NCI-H1930 (cell line): ENCODE measurements around the gene E2F6.
A peak's percentile ranks its signal among the peaks of the same experiment; 100 is the strongest.

ENCODE experiments used
- DNase-seq, 2 experiments: peaks; one replicate each; lab custom pipeline; 2025; lab: John Stamatoyannopoulos, UW

The E2F6 gene

GRCh38 chr2:11493282-11493681 is 27.3 kb upstream of the E2F6 start:
- DNase-seq, result no peak

GRCh38 chr2:11492720-11493119 is 26.8 kb upstream of the E2F6 start:
- no peak for DNase-seq

- DNase-seq, result no peak
Observed at GRCh38 chr2:11492244-11492643, 26.3 kb upstream of the E2F6 start.

- DNase-seq, result no peak
Observed at GRCh38 chr2:11491348-11491933, 25.5 kb upstream of the E2F6 start.

- no peak for DNase-seq
Observed at GRCh38 chr2:11490194-11490593, 24.2 kb upstream of the E2F6 start.

GRCh38 chr2:11488809-11489208 is 22.8 kb upstream of the E2F6 start:
- DNase-seq, result no peak

- no peak for DNase-seq
Observed at GRCh38 chr2:11483806-11484617, 18.1 kb upstream of the E2F6 start.

- DNase-seq, result peak; percentile 30 to 55
Observed at GRCh38 chr2:11482473-11483035, 16.6 kb upstream of the E2F6 start.

GRCh38 chr2:11481789-11482472 is 16.0 kb upstream of the E2F6 start:
- no peak for DNase-seq

GRCh38 chr2:11481426-11481788 is 15.4 kb upstream of the E2F6 start:
- no peak for DNase-seq

- DNase-seq, result no peak
Observed at GRCh38 chr2:11480859-11481258, 14.9 kb upstream of the E2F6 start.

- no peak for DNase-seq
Observed at GRCh38 chr2:11480406-11480805, 14.4 kb upstream of the E2F6 start.

GRCh38 chr2:11478899-11479605 is 13.1 kb upstream of the E2F6 start:
- DNase-seq, result no peak

GRCh38 chr2:11477994-11478393 is 12.0 kb upstream of the E2F6 start:
- peak; percentile 76 to 83 for DNase-seq

- DNase-seq, result no peak
Observed at GRCh38 chr2:11473659-11474433, 7.9 kb upstream of the E2F6 start.

- no peak for DNase-seq
Observed at GRCh38 chr2:11467749-11468148, 1.8 kb upstream of the E2F6 start.

- DNase-seq, result no peak
Observed at GRCh38 chr2:11467129-11467649, 1.2 kb upstream of the E2F6 start.

GRCh38 chr2:11466307-11467128 is 557 bp upstream of the E2F6 start:
- no peak for DNase-seq

GRCh38 chr2:11465110-11465484 is 864 bp downstream of the E2F6 start:
- DNase-seq, result no peak

- no peak for DNase-seq
Observed at GRCh38 chr2:11459816-11460215, 6.1 kb downstream of the E2F6 start.
